Left colon (tissue), 2 donors: Measurements from ENCODE around the gene CCDC85C. TPM values are rescaled to one million over a fixed set of nuclear protein-coding genes. Genes with fewer than 3 reads are reported as not detected.

Experiments used
- ATAC-seq: fragments of 200-7000 bp; cut with Tn5 transposase; one replicate; pipeline ENCODE4 v1.9.1; 2020; ENCODE audit warnings: mild to moderate bottlenecking, moderate library complexity
- DNase-seq, 2 donors: peaks; one replicate each; pipeline ENCODE4 v3.0.0-alpha.2; 2020
- intact Hi-C, 2 donors: fragments of 100-400 bp; cut with DNase I in 1 of 2; cut with micrococcal nuclease in 1 of 2; formaldehyde crosslinking; loops; one replicate each; pipeline versions ENCODE4 v1.11.2 to v1.14.0; 2022; cut with DNase I, micrococcal nuclease
- total RNA-seq, 2 donors: library from RNA; stranded (reverse); fragmentation: NEBNext Ultra II Directional; extraction: Animal tissue kit (Norgen Biotek cat#: 25700); gene quantifications; one replicate each; pipeline ENCODE4 v1.2.1, GENCODE V29; 2021
- donor health status: DM: no; HTN: no; CAD: no.
- donor health status: DM: yes; HTN: yes; CAD: no.

Gene CCDC85C
- total RNA-seq, 2 donors from 2014 or later: 66.3 to 68.1 TPM

GRCh38 chr14:99521176-99522024 lies 82.6 kb downstream of the CCDC85C start:
- DNase-seq: no peak
- intact Hi-C loops: no loop called here

GRCh38 chr14:99520571-99521081 lies 83.4 kb downstream of the CCDC85C start:
- DNase-seq: no peak
- ATAC-seq: no peak
- intact Hi-C loops: no loop called here

More at GRCh38 chr14:99521176-99522024, 82.6 kb downstream of the CCDC85C start:
- no peak for ATAC-seq

GRCh38 chr14:99519931-99520421 lies 84.0 kb downstream of the CCDC85C start:
- intact Hi-C loops: loop anchor here (2.0 to 10.0 kb wide), 2 partner anchors 105 to 109 kb away; no protein-coding TSS in a partner anchor
- ATAC-seq (no peak), DNase-seq (no peak)

GRCh38 chr14:99519347-99519881 lies 84.6 kb downstream of the CCDC85C start:
- DNase-seq (no peak), ATAC-seq (no peak)
- intact Hi-C loops: loop anchor here (2.0 to 10.0 kb wide), 2 partner anchors 105 to 109 kb away; no protein-coding TSS in a partner anchor

GRCh38 chr14:99518441-99519346 lies 85.3 kb downstream of the CCDC85C start:
- peak; percentile 78 for ATAC-seq
- intact Hi-C loops: loop anchor here (2.0 to 10.0 kb wide), 2 partner anchors 106 to 110 kb away; no protein-coding TSS in a partner anchor
- peak; percentile 58 to 86 for DNase-seq

- intact Hi-C loops: loop anchor here (2.0 to 10.0 kb wide), 2 partner anchors 107 to 111 kb away; no protein-coding TSS in a partner anchor
- DNase-seq: peak in 1 of 2 donors; percentile 21
- no peak for ATAC-seq
Observed at GRCh38 chr14:99517643-99518381, 86.2 kb downstream of the CCDC85C start.

- no peak for DNase-seq
- ATAC-seq: no peak
- intact Hi-C loops: loop anchor here in 1 of 2 donors (10.0 kb wide), 1 partner anchor 108 kb away; no protein-coding TSS in a partner anchor
Observed at GRCh38 chr14:99516871-99517642, 87.0 kb downstream of the CCDC85C start.

GRCh38 chr14:99516156-99516870 lies 87.7 kb downstream of the CCDC85C start:
- intact Hi-C loops: loop anchor here in 1 of 2 donors (10.0 kb wide), 1 partner anchor 108 kb away; no protein-coding TSS in a partner anchor
- DNase-seq (peak in 1 of 2 donors; percentile 26), ATAC-seq (no peak)

GRCh38 chr14:99515301-99516155 lies 88.5 kb downstream of the CCDC85C start:
- intact Hi-C loops: loop anchor here in 1 of 2 donors (10.0 kb wide), 1 partner anchor 109 kb away; no protein-coding TSS in a partner anchor
- DNase-seq: no peak
- no peak for ATAC-seq

GRCh38 chr14:99514552-99515300 lies 89.3 kb downstream of the CCDC85C start:
- DNase-seq: peak in 1 of 2 donors; percentile 24
- intact Hi-C loops: loop anchor here in 1 of 2 donors (10.0 kb wide), 1 partner anchor 110 kb away; no protein-coding TSS in a partner anchor
- no peak for ATAC-seq

- DNase-seq (no peak), ATAC-seq (no peak)
- intact Hi-C loops: loop anchor here in 1 of 2 donors (10.0 kb wide), 1 partner anchor 111 kb away; no protein-coding TSS in a partner anchor
Observed at GRCh38 chr14:99513946-99514551, 90.0 kb downstream of the CCDC85C start.

- DNase-seq: no peak
- no peak for ATAC-seq
- intact Hi-C loops: loop anchor here in 1 of 2 donors (10.0 kb wide), 1 partner anchor 112 kb away; no protein-coding TSS in a partner anchor
Observed at GRCh38 chr14:99513183-99513694, 90.8 kb downstream of the CCDC85C start.

- intact Hi-C loops: loop anchor here in 1 of 2 donors (10.0 kb wide), 1 partner anchor 112 kb away; no protein-coding TSS in a partner anchor
- DNase-seq: no peak
- no peak for ATAC-seq
Observed at GRCh38 chr14:99512571-99513182, 91.3 kb downstream of the CCDC85C start.
